ENCODE results near the gene C2orf92. TPM values are rescaled to one million over a fixed set of nuclear protein-coding genes. Genes with fewer than 3 reads are reported as not detected.

Gene C2orf92
- 1.2 and 2.9 TPM in 2 replicates for total RNA-seq

DNA sequence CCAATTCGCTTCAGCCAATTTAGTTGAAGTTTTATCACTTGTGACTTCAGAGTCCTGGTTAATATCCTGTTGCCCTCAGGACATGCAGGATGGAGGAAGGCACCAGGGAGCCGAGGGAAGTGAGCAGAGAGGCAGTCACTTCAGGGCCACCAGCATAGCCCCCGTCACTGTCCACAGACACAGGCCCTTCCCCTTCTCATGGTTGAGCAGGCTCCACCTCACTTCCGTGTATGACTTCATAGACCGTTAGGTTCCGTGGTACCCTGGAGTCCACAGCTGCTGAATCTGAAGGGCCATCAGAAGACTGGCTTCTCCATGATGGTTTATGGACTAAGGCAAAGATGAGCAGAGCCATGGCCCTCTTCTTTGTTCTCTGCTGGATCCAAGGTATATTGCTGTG is at the start of gene C2orf92:
C2orf92 (plus strand) TSS at position 266 of the 400 bp plus-strand sequence; CDS start at position 342, 76 bp downstream.

DNA sequence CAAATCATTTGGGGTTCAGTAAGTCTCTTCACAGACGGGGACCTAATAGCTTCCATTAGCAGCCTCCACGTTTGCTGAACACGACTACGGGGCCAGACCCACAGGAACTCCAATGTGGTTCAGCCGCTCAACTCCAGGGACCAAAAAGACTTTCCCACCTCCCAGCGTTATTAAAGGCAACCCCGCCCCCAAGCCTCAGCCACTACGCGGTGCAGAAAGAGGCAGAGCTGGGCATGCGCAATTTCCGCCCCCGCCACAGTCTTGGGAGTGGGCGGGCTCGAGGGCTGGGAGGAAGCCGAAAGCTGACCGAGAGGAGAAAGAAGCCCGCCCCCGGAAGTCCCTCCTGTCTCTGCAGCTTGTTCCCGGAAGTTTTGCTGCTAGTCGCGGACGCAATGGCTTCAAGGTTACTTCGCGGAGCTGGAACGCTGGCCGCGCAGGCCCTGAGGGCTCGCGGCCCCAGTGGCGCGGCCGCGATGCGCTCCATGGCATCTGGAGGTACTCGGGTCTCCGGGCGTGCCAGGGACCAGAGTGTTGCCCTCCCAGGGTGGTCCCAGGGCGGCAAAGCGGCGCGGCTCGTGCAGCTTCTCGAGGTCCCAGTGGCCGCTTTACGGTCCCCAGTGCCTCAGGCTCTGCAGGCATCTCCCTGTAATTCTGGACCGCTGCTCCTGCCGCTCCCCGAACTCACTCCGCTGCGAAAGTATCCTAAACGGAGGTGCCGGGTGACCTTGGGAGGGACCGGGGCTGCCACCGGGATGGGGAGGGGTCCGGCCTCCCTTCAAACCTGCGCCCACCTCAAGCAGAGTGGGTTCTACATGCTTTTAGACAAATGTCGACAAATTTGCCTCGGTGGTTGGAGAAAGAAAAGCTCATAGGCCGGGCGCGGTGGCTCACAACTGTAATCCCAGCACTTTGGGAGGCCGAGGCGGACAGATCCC is 23.6 kb upstream of the C2orf92 start, which contains the start of gene COX5B:
COX5B (plus strand) TSS at position 368 of the 935 bp plus-strand sequence; CDS start at position 393, 25 bp downstream.

GRCh38 chr2:97663962-97664635 is 5.4 kb upstream of the C2orf92 start, which contains the start of gene ACTR1B:
ACTR1B (minus strand) TSS chr2:97664044; CDS start chr2:97663890, 154 bp downstream.

DNA sequence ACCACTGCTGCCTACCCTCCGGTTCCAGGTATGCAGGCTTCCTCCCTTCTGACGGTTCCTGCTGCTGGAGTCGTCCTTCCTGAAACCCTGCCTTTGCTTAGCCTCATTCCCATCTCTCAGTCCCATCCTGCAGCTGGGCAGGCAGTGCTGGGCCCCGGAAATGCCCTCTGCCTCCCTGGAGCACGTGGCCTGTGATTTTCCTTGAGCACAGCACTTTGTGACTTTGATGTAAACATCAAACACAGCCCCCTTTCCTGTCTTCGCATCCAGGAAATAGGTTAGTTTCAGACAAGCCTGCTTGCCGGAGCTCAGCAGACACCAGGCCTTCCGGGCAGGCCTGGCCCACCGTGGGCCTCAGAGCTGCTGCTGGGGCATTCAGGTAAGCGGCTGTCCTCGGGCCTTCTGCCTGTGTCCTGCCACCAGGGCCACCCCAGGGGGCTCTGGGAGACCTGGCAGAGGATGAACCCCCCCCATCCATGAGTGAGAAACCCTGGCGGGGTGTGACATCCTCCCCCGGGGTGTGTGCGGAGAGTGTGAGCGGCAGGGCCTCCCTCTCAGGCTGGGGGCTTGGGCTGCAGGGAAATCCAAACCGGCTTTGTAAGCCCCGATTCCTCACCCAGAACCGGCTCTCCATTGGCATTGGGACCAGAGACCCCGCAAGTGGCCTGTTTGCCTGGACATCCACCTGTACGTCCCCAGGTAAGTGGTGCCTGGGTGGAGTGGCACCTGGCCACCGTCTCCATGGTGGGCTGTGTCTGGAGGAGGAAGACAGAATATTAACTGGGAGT is 44.0 kb downstream of the C2orf92 start, which contains the start of gene ZAP70:
ZAP70 (plus strand) TSS at position 281 of the 788 bp plus-strand sequence. CDS start 10,461 bp downstream, outside the sequence.

Small RNAs within 50 kb of the gene (small RNA-seq; reads per million reads assigned to genes)
- gene RNU4-8P, result not detected

Other genes with a start within 250 kb of the C2orf92 start
- gene ANKRD36B, start 79.8 kb upstream of the C2orf92 start, total RNA-seq, result 26.6 and 38.8 TPM in 2 replicates
- 126 and 142 TPM in 2 replicates for gene COX5B, start 23.7 kb upstream of the C2orf92 start, total RNA-seq
- gene ACTR1B, start 5.7 kb upstream of the C2orf92 start, total RNA-seq, result 44.8 and 59.9 TPM in 2 replicates
- gene ZAP70, start 43.9 kb downstream of the C2orf92 start, total RNA-seq, result not detected in 2 replicates